ENCODE data around the gene GGCT. TPM values are rescaled to one million over a fixed set of nuclear protein-coding genes. Genes with fewer than 3 reads are reported as not detected.

GGCT gene
- total RNA-seq, 2 donors from 2014 or later: 11.8 to 24.6 TPM

DNA sequence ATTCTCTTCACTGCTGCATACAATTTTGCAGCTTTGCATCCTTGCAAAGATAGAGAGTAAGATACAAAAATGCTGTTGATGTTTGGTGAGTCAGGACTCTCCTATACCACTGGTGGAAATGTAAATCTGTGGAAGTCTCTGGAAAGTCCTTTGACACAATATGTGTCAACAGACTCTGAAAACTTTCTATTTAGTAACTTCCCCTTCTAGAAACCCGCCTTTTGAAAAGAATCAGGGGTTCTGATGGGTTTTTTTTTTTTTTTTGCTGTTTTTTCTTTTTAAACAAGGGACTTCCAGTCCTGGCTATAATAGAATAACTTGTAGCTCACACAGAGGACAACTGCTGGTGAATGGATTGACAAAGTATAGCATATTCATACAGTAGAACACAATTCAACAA lies 42.5 kb downstream of the GGCT start:
- Histone ChIP-seq H3K27me3 (replicated peaks; ENCODE audit: insufficient read depth) (no peaks in the 10 kb centered on the region), H3K4me1 (ENCODE audit: control insufficient read depth in 1 of 2, low read depth in 2 of 2) (peaks cover 18 to 23% of the 10 kb centered on the region in 2 donors), H3K4me3 (no peak overlapping the region), H3K27ac (no peak overlapping the region), H3K36me3 (no peaks in the 10 kb centered on the region), H3K9me3 (no peaks in the 10 kb centered on the region)
- DNase-seq (ENCODE audit: low spot score): no peak
- TF ChIP-seq, protein P1, sequence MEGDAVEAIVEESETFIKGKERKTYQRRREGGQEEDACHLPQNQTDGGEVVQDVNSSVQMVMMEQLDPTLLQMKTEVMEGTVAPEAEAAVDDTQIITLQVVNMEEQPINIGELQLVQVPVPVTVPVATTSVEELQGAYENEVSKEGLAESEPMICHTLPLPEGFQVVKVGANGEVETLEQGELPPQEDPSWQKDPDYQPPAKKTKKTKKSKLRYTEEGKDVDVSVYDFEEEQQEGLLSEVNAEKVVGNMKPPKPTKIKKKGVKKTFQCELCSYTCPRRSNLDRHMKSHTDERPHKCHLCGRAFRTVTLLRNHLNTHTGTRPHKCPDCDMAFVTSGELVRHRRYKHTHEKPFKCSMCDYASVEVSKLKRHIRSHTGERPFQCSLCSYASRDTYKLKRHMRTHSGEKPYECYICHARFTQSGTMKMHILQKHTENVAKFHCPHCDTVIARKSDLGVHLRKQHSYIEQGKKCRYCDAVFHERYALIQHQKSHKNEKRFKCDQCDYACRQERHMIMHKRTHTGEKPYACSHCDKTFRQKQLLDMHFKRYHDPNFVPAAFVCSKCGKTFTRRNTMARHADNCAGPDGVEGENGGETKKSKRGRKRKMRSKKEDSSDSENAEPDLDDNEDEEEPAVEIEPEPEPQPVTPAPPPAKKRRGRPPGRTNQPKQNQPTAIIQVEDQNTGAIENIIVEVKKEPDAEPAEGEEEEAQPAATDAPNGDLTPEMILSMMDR (IDR thresholded peaks at IDR 0.05): no peak
- ATAC-seq (ENCODE audit: insufficient number of reproducible peaks, low FRiP score, low read depth): no peak

DNA sequence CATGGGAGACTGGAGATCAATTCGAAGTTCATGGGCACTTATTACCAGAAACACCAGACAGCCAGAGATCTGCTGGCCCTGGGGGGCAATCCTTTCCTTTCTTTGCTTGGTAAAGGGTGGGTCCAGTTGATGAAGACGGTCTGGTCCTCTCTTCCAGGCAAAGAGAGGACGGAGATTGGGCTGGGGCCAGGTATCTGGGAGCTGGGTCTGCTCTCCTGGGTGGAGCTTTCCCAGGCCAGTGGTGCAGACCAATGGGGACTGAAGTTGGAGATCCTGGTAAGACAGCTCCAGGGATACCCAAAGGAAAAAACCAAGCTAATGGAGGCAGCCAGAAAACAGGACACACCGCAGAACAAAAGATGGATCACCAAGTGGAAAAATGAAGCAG lies 44.4 kb downstream of the GGCT start:
- Histone ChIP-seq H3K4me1 (ENCODE audit: control insufficient read depth in 1 of 2, low read depth in 2 of 2) (peaks cover 16% of the 10 kb centered on the region in 2 donors), H3K4me3 (no peak overlapping the region)
- TF ChIP-seq, protein P1 (IDR thresholded peaks at IDR 0.05): no peak

DNA sequence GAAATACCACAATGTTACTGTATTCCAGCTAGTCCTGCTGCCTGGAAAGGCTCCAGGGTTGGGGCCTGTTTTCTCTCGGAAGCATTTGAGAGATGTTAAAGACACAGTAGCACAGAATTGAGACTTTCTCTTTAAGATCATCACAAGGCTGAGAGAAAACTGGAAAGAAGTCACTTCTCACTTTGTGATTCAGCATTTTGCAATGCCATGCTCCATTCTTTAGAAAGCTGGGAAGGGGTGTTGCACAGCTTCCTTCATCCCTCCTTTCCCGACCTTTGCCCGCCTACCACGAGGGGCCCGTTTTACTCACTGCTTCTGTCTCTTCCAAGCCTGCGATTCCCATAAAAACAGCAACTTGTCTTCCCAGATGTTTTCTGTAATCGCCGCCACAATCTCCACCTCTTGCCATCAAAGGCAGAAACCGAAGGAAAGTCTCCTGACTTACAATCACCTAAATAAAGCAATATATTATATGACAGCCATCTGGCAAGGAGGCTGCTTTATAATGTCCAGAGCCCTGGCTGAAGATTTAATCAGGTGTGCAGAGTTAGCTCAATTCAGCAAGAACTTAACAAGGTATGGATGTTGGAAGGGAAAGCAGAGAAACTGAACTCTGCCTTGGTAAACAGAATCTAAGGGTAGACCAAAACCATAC lies 44.9 kb downstream of the GGCT start:
- no peak for DNase-seq (ENCODE audit: low spot score)
- peak overlapping the region in 1 of 2 donors; percentile 32 for H3K27ac ChIP-seq
- no peaks in the 10 kb centered on the region for H3K27me3 ChIP-seq (replicated peaks; ENCODE audit: insufficient read depth)
- peaks cover 16% of the 10 kb centered on the region in 2 donors for H3K4me1 ChIP-seq (ENCODE audit: control insufficient read depth in 1 of 2, low read depth in 2 of 2)
- H3K9me3 ChIP-seq: no peaks in the 10 kb centered on the region
- peak overlapping the region; percentile 6 for H3K4me3 ChIP-seq
- ATAC-seq (ENCODE audit: insufficient number of reproducible peaks, low FRiP score, low read depth): peak; percentile 29
- H3K36me3 ChIP-seq: peaks cover 22% of the 10 kb centered on the region
- TF ChIP-seq, protein P1 (IDR thresholded peaks at IDR 0.05): no peak

More for the DNA sequence above, 44.4 kb downstream of the GGCT start:
- Histone ChIP-seq H3K27ac (peak overlapping the region in 1 of 2 donors; percentile 32), H3K9me3 (no peaks in the 10 kb centered on the region), H3K27me3 (replicated peaks; ENCODE audit: insufficient read depth) (no peaks in the 10 kb centered on the region), H3K36me3 (peaks cover 17% of the 10 kb centered on the region)
- DNase-seq (ENCODE audit: low spot score): no peak
- no peak for ATAC-seq (ENCODE audit: insufficient number of reproducible peaks, low FRiP score, low read depth)

DNA sequence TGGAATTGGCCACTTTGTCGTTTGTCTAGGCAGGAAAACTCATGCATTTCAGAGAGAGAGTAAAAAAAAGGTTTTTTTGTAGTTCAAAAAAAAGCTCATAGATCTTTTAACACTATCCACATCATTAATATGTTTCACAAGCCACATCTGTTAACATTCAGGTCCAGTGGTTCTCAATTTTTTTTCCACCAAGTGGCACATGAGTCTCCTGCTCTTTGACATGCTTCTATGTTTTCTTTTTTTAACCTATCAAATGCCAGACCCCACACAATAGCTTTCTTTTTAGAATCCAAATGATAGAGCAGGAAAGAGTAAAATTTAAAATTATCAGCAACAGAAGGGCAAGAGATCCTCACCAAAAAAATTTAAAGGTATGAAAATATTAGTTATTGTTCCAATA lies 46.3 kb downstream of the GGCT start:
- peaks cover 7 to 16% of the 10 kb centered on the region in 2 donors for H3K4me1 ChIP-seq (ENCODE audit: control insufficient read depth in 1 of 2, low read depth in 2 of 2)

DNA sequence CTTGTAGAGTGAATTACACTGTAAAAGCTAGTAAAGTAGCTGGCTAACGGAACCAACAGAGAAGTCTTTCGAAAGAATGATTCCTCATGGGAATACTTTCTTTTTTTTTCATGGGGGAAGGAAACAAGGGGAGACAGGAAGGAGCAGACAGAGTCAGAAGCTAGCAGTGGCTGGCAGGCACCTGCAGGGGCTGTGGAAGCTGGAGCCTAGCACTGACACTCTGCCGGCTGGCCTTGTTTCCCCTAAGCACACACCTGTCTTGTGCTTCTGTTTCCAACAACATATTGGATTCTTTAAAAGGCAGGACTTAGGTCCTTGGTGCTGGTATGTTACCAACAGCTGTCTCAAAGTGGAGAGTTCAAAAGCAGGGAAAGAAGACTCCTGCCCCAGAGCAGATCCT lies 50.7 kb downstream of the GGCT start:
- ATAC-seq (ENCODE audit: insufficient number of reproducible peaks, low FRiP score, low read depth): no peak
- Histone ChIP-seq H3K27me3 (replicated peaks; ENCODE audit: insufficient read depth) (no peaks in the 10 kb centered on the region), H3K9me3 (no peaks in the 10 kb centered on the region), H3K36me3 (peaks cover 60% of the 10 kb centered on the region), H3K4me1 (ENCODE audit: control insufficient read depth in 1 of 2, low read depth in 2 of 2) (peaks cover 0 to 7% of the 10 kb centered on the region in 2 donors), H3K4me3 (no peak overlapping the region), H3K27ac (no peak overlapping the region)
- DNase-seq (ENCODE audit: low spot score): no peak
- TF ChIP-seq, protein P1 (IDR thresholded peaks at IDR 0.05): no peak

More for the DNA sequence above, 46.3 kb downstream of the GGCT start:
- no peak for DNase-seq (ENCODE audit: low spot score)
- H3K9me3 ChIP-seq: no peaks in the 10 kb centered on the region
- ATAC-seq (ENCODE audit: insufficient number of reproducible peaks, low FRiP score, low read depth): no peak
- TF ChIP-seq, protein P1 (IDR thresholded peaks at IDR 0.05): no peak
- no peak overlapping the region for H3K4me3 ChIP-seq
- H3K36me3 ChIP-seq: peaks cover 28% of the 10 kb centered on the region
- H3K27me3 ChIP-seq (replicated peaks; ENCODE audit: insufficient read depth): no peaks in the 10 kb centered on the region
- H3K27ac ChIP-seq: no peak overlapping the region
